GM18870 (cell line): ENCODE measurements around the gene PCDHAC2.

ENCODE experiments used
- ATAC-seq: cut with Tn5 transposase; IDR thresholded peaks from one replicate; pipeline ENCODE4 v1.9.1; 2021; ENCODE audit warnings: moderate library complexity; ENCODE audit not compliant: unreplicated experiment

PCDHAC2 gene

GRCh38 chr5:140982083-140982716 is 15.9 kb downstream of the PCDHAC2 start:
- ATAC-seq, result no peak

- ATAC-seq, result no peak
These were observed 19.8 kb downstream of the PCDHAC2 start for GRCh38 chr5:140986117-140986521.

- no peak for ATAC-seq
These were observed 21.8 kb downstream of the PCDHAC2 start for GRCh38 chr5:140988100-140988499.

GRCh38 chr5:140988608-140989007 is 22.3 kb downstream of the PCDHAC2 start:
- ATAC-seq, result no peak

GRCh38 chr5:140989254-140990020 is 23.2 kb downstream of the PCDHAC2 start:
- no peak for ATAC-seq

- no peak for ATAC-seq
These were observed 26.6 kb downstream of the PCDHAC2 start for GRCh38 chr5:140992828-140993227.

- ATAC-seq, result no peak
These were observed 29.8 kb downstream of the PCDHAC2 start for GRCh38 chr5:140996060-140996459.

- ATAC-seq, result no peak
These were observed 32.7 kb downstream of the PCDHAC2 start for GRCh38 chr5:140998921-140999410.

GRCh38 chr5:141001446-141001843 is 35.2 kb downstream of the PCDHAC2 start:
- ATAC-seq, result no peak

GRCh38 chr5:141001844-141002604 is 35.7 kb downstream of the PCDHAC2 start:
- no peak for ATAC-seq

GRCh38 chr5:141002605-141002965 is 36.3 kb downstream of the PCDHAC2 start:
- ATAC-seq, result no peak

GRCh38 chr5:141003031-141003430 is 36.8 kb downstream of the PCDHAC2 start:
- no peak for ATAC-seq

GRCh38 chr5:141003791-141004611 is 37.7 kb downstream of the PCDHAC2 start:
- no peak for ATAC-seq

GRCh38 chr5:141007791-141008190 is 41.5 kb downstream of the PCDHAC2 start:
- no peak for ATAC-seq

GRCh38 chr5:141010047-141010793 is 43.9 kb downstream of the PCDHAC2 start:
- no peak for ATAC-seq

GRCh38 chr5:141017943-141018342 is 51.7 kb downstream of the PCDHAC2 start:
- no peak for ATAC-seq
